Heart right ventricle (tissue), 16 donors: ENCODE measurements around the gene DST. TPM values are rescaled to one million over a fixed set of nuclear protein-coding genes. Genes with fewer than 3 reads are reported as not detected.

Source experiments
- ATAC-seq, 8 donors: fragments of 200-7000 bp; cut with Tn5 transposase; one replicate each; pipeline ENCODE4 v1.9.1; 2020; ENCODE audit warnings: mild to moderate bottlenecking in 8 of 8, moderate library complexity in 8 of 8, moderate number of reproducible peaks in 1 of 8
- DNase-seq, 2 donors: peaks; one replicate each; pipeline ENCODE4 v3.0.0-alpha.2; 2020
- H3K27ac ChIP-seq, 10 donors: fragments of 200-600 bp; sonication (generic) in 2 of 10; one replicate each; pipeline versions ENCODE4 v1.5.0 to v1.8.0; 2020 to 2022; ENCODE audit warnings: mild to moderate bottlenecking in 3 of 10
- H3K27me3 ChIP-seq, 7 donors: fragments of 200-600 bp; one replicate each; pipeline ENCODE4 v1.8.0; 2021 to 2022; ENCODE audit warnings: mild to moderate bottlenecking in 2 of 7
- H3K36me3 ChIP-seq, 9 donors: fragments of 200-600 bp; sonication (generic) in 1 of 9; one replicate each; pipeline versions ENCODE4 v1.5.0 to v1.8.0; 2020 to 2022; ENCODE audit warnings: mild to moderate bottlenecking in 2 of 9
- H3K4me1 ChIP-seq, 9 donors: fragments of 200-600 bp; sonication (generic) in 1 of 9; one replicate each; pipeline versions ENCODE4 v1.5.0 to v1.8.0; 2020 to 2022; ENCODE audit warnings: mild to moderate bottlenecking in 4 of 9
- H3K4me3 ChIP-seq, 10 donors: fragments of 200-600 bp; sonication (generic) in 2 of 10; one replicate each; pipeline versions ENCODE4 v1.5.0 to v1.8.0; 2020 to 2022; ENCODE audit warnings: mild to moderate bottlenecking in 7 of 10, moderate library complexity in 2 of 10
- H3K9me3 ChIP-seq, 11 donors: fragments of 200-600 bp in 10 of 11; sonication (generic) in 2 of 11; one replicate each; pipeline versions ENCODE4 v1.5.0 to v1.8.0; 2013 to 2022; ENCODE audit warnings: mild to moderate bottlenecking in 2 of 11, control low read depth in 1 of 11, moderate library complexity in 1 of 11
- CTCF ChIP-seq, 9 donors: fragments of 200-600 bp; sonication (generic) in 2 of 9; IDR thresholded peaks; one replicate each; pipeline versions ENCODE4 v1.5.0 to v1.8.0; 2021 to 2022; ENCODE audit warnings: antibody characterized with exemption in 9 of 9, mild to moderate bottlenecking in 5 of 9, moderate library complexity in 1 of 9
- WGBS, 2 donors: extraction: QIAGEN DNeasy Blood & Tissue Kit; methylation state at CpG; one replicate each; pipeline ENCODE4 v1.1.7; 2013; ENCODE audit warnings: inconsistent platforms in 1 of 2; 5-methylcytosine and 5-hydroxymethylcytosine counted together
- intact Hi-C, 10 donors: fragments of 100-400 bp; cut with DNase I; formaldehyde crosslinking; loops; one replicate each; pipeline versions ENCODE4 v1.11.1 to v1.14.2; 2022
- polyA plus RNA-seq, 2 donors: library from polyadenylated mRNA; stranded (reverse); fragments of 200-250 nt; gene quantifications; one replicate each; pipeline ENCODE4 v1.2.3, GENCODE V29; 2013
- total RNA-seq, 10 donors: library from RNA; stranded (reverse); fragmentation: NEBNext Ultra II Directional in 3 of 10; extraction: Animal tissue kit (Norgen Biotek cat#: 25700) in 3 of 10; gene quantifications; one replicate each; pipeline versions ENCODE4 v1.2.1 to v1.2.4, GENCODE V29; 2021 to 2023
- donor health status: Arrhythmogenic right ventricular cardiomyopathy.
- donor health status: ischemic (EF 13 %, LVEDD 7.1; RV severe dilation, severe dysfunction).
- donor health status: healthy with polysubstance abuse.
- donor health status: DM: no; HTN: yes; CAD: no.
- donor health status: DM: no; HTN: no; CAD: no.
- donor health status: ischemic (EF 25% LVEDD 6.9; RV normal size, moderate dysfunction).
- donor health status: ischemic (EF 25% LVEDD 5.7; RV mildly dilated, moderate dysfunction).
- donor health status: healthy.
- donor health status: DM: yes; HTN: yes; CAD: no.
- donor health status: Ischemic cardiomyopathy.
- donor health status: ischemic (EF 35%, LVEDD 5.7; RV mildly dilated, moderate dysfunction).
- donor health status: nonischemic (EF 11% LVEDD 7.7; RV severe dilation, severe dysfunction).
- donor health status: DM: yes; HTN: yes; CAD: no.
- donor health status: PGD.
- donor health status: ischemic (EF 29% LVEDD 5.4; RV normal size, mild dysfunction).
- donor health status: nonischemic (EF 23%, LVEDD 6.1; RV moderate dilation, normal function).

Gene DST
- total and polyA plus RNA-seq, 12 donors: 103 to 619 (median 433) TPM

GRCh38 chr6:56540232-56541029, 102.3 kb downstream of the DST start:
- TF ChIP-seq CTCF (IDR thresholded peaks at IDR 0.05): peak in 1 of 9 donors; percentile 9
- Histone ChIP-seq H3K4me1 (peaks cover 2 to 83% (median 71%) of the 10 kb centered on the region in 9 donors), H3K36me3 (peaks cover 0 to 14% (median 11%) of the 10 kb centered on the region in 9 donors), H3K27ac (peak overlapping the region; percentile 77 to 93 (median 92)), H3K4me3 (peak overlapping the region in 8 of 10 donors; percentile 40 to 73 (median 65)), H3K9me3 (no peaks in the 10 kb centered on the region), H3K27me3 (no peaks in the 10 kb centered on the region)
- DNase-seq (no peak), ATAC-seq (no peak)
- intact Hi-C loops: loop anchor here in 3 of 10 donors (5.0 to 10.0 kb wide), 4 partner anchors 38 to 168 kb away; no protein-coding TSS in a partner anchor
- 45 to 61% methylated on average over 9 of the region's 9 CpGs for WGBS, 2 donors

DNA sequence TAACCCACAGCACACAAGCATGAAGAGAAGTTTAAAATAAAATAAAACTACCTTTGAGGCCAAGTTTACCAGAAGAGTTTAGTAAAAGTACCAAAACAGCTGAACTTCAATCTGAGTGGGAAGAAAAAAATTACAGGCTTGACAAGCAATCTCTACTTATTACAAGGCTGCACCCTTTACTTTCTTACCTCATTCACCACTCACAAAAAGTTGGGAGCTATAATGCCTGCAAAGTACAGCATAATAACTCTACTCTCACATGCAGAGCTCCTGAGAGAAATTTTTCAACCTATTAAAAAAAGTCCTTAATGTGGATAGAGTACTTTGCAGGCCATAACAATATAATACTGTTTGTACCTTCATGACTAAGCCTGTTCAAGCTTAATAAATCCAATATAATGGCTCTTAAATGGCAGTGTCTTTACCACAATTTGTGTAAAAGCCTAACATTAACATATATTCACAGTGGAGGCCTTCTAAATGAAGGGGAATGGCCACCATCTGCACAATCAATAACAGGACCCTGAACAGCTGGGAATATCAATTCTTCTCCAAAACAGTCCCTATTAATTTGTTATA, 103.1 kb downstream of the DST start:
- ATAC-seq (no peak), DNase-seq (no peak)
- intact Hi-C loops: loop anchor here in 3 of 10 donors (5.0 to 10.0 kb wide), 4 partner anchors 37 to 167 kb away; no protein-coding TSS in a partner anchor
- no peak for TF ChIP-seq CTCF (IDR thresholded peaks at IDR 0.05)
- peaks cover 0 to 22% (median 19%) of the 10 kb centered on the region in 9 donors for H3K36me3 ChIP-seq
- peaks cover 2 to 81% (median 75%) of the 10 kb centered on the region in 9 donors for H3K4me1 ChIP-seq
- H3K27me3 ChIP-seq: no peaks in the 10 kb centered on the region
- peak overlapping the region; percentile 77 to 93 (median 92) for H3K27ac ChIP-seq
- no peaks in the 10 kb centered on the region for H3K9me3 ChIP-seq
- peak overlapping the region in 7 of 10 donors; percentile 8 to 73 (median 66) for H3K4me3 ChIP-seq

- Histone ChIP-seq H3K27me3 (no peaks in the 10 kb centered on the region), H3K4me1 (peaks cover 2 to 84% (median 73%) of the 10 kb centered on the region in 9 donors), H3K27ac (peak overlapping the region in 8 of 10 donors; percentile 1 to 93 (median 92)), H3K9me3 (no peaks in the 10 kb centered on the region), H3K36me3 (peaks cover 0 to 30% (median 23%) of the 10 kb centered on the region in 9 donors), H3K4me3 (peak overlapping the region in 7 of 10 donors; percentile 8 to 73 (median 66))
- TF ChIP-seq CTCF (IDR thresholded peaks at IDR 0.05): no peak
- DNase-seq (no peak), ATAC-seq (no peak)
- 42 to 55% methylated on average over 2 of the region's 2 CpGs for WGBS, 2 donors
- intact Hi-C loops: no loop called here
Measured at GRCh38 chr6:56538851-56539250, 103.8 kb downstream of the DST start.

- no peak for TF ChIP-seq CTCF (IDR thresholded peaks at IDR 0.05)
- Histone ChIP-seq H3K27ac (peak overlapping the region in 2 of 10 donors; percentile 4 to 93), H3K4me1 (peaks cover 2 to 86% (median 64%) of the 10 kb centered on the region in 9 donors), H3K9me3 (no peaks in the 10 kb centered on the region), H3K27me3 (no peaks in the 10 kb centered on the region), H3K36me3 (peaks cover 0 to 45% (median 23%) of the 10 kb centered on the region in 9 donors), H3K4me3 (no peak overlapping the region)
- intact Hi-C loops: no loop called here
- DNase-seq (no peak), ATAC-seq (peak in 4 of 8 donors; percentile 18 to 51 (median 28))
Measured at GRCh38 chr6:56537223-56537770, 105.4 kb downstream of the DST start.
